Upper lobe of right lung (tissue), 1 donor: ENCODE measurements around the gene SCARF1. TPM values are rescaled to one million over a fixed set of nuclear protein-coding genes. Genes with fewer than 3 reads are reported as not detected.

ENCODE experiments used
- ATAC-seq: fragments of 200-7000 bp; cut with Tn5 transposase; one replicate; pipeline ENCODE4 v1.9.1; 2020; ENCODE audit warnings: mild to moderate bottlenecking, moderate library complexity
- DNase-seq: peaks from one replicate; pipeline ENCODE4 v3.0.0-alpha.2; 2020
- H3K27ac ChIP-seq: fragments of 200-600 bp; one replicate; pipeline ENCODE4 v1.8.0; 2022
- H3K27me3 ChIP-seq: fragments of 200-600 bp; one replicate; pipeline ENCODE4 v1.8.0; 2022; ENCODE audit warnings: mild to moderate bottlenecking
- H3K36me3 ChIP-seq: fragments of 200-600 bp; one replicate; pipeline ENCODE4 v1.8.0; 2022
- H3K4me1 ChIP-seq: fragments of 200-600 bp; one replicate; pipeline ENCODE4 v1.8.0; 2022
- H3K4me3 ChIP-seq: fragments of 200-600 bp; one replicate; pipeline ENCODE4 v1.8.0; 2022; ENCODE audit warnings: mild to moderate bottlenecking
- H3K9me3 ChIP-seq: fragments of 200-600 bp; one replicate; pipeline ENCODE4 v1.8.0; 2022
- intact Hi-C: fragments of 100-400 bp; cut with DNase I; formaldehyde crosslinking; loops from one replicate; pipeline ENCODE4 v1.11.0; 2022
- total RNA-seq: library from RNA; stranded (reverse); fragmentation: NEBNext Ultra II Directional; extraction: Animal tissue kit (Norgen Biotek cat#: 25700); gene quantifications from one replicate; pipeline ENCODE4 v1.2.1, GENCODE V29; 2021
- TF ChIP-seq, protein P1 (sequence below): fragments of 200-600 bp; IDR thresholded peaks from one replicate; pipeline ENCODE4 v1.8.0; 2022; ENCODE audit warnings: antibody characterized with exemption
- donor health status: DM: no; HTN: yes; CAD: no; lungs with severe emphysema.

Gene SCARF1
- total RNA-seq, 1 donor from 2014 or later: 48.5 TPM

GRCh38 chr17:1588821-1589585 lies 56.5 kb downstream of the SCARF1 start:
- TF ChIP-seq, protein P1, sequence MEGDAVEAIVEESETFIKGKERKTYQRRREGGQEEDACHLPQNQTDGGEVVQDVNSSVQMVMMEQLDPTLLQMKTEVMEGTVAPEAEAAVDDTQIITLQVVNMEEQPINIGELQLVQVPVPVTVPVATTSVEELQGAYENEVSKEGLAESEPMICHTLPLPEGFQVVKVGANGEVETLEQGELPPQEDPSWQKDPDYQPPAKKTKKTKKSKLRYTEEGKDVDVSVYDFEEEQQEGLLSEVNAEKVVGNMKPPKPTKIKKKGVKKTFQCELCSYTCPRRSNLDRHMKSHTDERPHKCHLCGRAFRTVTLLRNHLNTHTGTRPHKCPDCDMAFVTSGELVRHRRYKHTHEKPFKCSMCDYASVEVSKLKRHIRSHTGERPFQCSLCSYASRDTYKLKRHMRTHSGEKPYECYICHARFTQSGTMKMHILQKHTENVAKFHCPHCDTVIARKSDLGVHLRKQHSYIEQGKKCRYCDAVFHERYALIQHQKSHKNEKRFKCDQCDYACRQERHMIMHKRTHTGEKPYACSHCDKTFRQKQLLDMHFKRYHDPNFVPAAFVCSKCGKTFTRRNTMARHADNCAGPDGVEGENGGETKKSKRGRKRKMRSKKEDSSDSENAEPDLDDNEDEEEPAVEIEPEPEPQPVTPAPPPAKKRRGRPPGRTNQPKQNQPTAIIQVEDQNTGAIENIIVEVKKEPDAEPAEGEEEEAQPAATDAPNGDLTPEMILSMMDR: no peak
- Histone ChIP-seq H3K4me3 (no peak overlapping the region), H3K27me3 (no peaks in the 10 kb centered on the region), H3K36me3 (peaks cover 34% of the 10 kb centered on the region), H3K9me3 (no peaks in the 10 kb centered on the region), H3K4me1 (peaks cover 20% of the 10 kb centered on the region), H3K27ac (peak overlapping the region; percentile 0)
- DNase-seq (no peak), ATAC-seq (no peak)
- intact Hi-C loops: no loop called here

- no peak overlapping the region for H3K27ac ChIP-seq
- DNase-seq (no peak), ATAC-seq (no peak)
- H3K9me3 ChIP-seq: no peaks in the 10 kb centered on the region
- no peak overlapping the region for H3K4me3 ChIP-seq
- H3K36me3 ChIP-seq: peaks cover 35% of the 10 kb centered on the region
- H3K4me1 ChIP-seq: peaks cover 14% of the 10 kb centered on the region
- TF ChIP-seq, protein P1: no peak
- intact Hi-C loops: no loop called here
- no peaks in the 10 kb centered on the region for H3K27me3 ChIP-seq
Observed at GRCh38 chr17:1584167-1584566, 61.4 kb downstream of the SCARF1 start.

Other genes starting within 250 kb of the SCARF1 start
- 393 TPM for gene YWHAE, start 245.5 kb downstream of the SCARF1 start, total RNA-seq
- 81.3 TPM for gene CRK, start 189.5 kb downstream of the SCARF1 start, total RNA-seq
- 322 TPM for gene MYO1C, start 153.0 kb downstream of the SCARF1 start, total RNA-seq
- 69.8 TPM for gene INPP5K, start 129.1 kb downstream of the SCARF1 start, total RNA-seq
- gene PITPNA, start 82.9 kb downstream of the SCARF1 start, total RNA-seq: 81.9 TPM
- gene SLC43A2, start 16.9 kb downstream of the SCARF1 start, total RNA-seq: 39.9 TPM
- gene RILP, start 4.1 kb upstream of the SCARF1 start, total RNA-seq: 39.5 TPM
- 263 TPM for gene PRPF8, start 39.1 kb upstream of the SCARF1 start, total RNA-seq
- gene TLCD2, start 64.6 kb upstream of the SCARF1 start, total RNA-seq: 12.7 TPM
- 43.9 TPM for gene WDR81, start 79.0 kb upstream of the SCARF1 start, total RNA-seq
- gene SERPINF2, start 97.1 kb upstream of the SCARF1 start, total RNA-seq: 21.6 TPM
- 119 TPM for gene SERPINF1, start 116.3 kb upstream of the SCARF1 start, total RNA-seq
- gene SMYD4, start 184.2 kb upstream of the SCARF1 start, total RNA-seq: 17.8 TPM
- 56.7 TPM for gene RPA1, start 184.3 kb upstream of the SCARF1 start, total RNA-seq